GM12872 (cell line): Measurements from ENCODE around the gene ZCCHC7.

Experiments
- TF ChIP-seq, protein P1 (sequence below): IDR thresholded peaks from 3 replicates; pipeline ENCODE4 v1.5.1; 2011; ENCODE audit warnings: low read depth, mild to moderate bottlenecking, low read length, moderate library complexity; ENCODE audit not compliant: insufficient read depth

ZCCHC7 gene

DNA sequence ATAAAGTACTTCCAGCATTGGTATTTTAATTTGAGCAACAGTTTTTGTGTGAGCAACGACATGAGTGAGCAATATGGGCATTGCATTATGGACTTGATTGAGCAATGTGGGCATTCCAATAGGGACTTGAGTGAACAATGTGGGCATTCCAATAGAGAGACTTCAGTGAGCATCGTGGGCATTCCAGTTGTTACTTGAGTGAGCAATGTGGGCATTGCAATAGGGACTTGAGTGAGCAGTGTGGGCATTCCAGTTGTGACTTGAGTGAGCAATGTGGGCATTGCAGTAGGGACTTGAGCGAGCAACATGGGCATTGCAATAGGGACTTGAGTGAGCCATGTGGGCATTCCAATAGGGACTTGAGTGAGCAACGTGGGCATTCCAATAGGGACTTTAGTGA, 52.2 kb downstream of the ZCCHC7 start:
- TF ChIP-seq, protein P1, sequence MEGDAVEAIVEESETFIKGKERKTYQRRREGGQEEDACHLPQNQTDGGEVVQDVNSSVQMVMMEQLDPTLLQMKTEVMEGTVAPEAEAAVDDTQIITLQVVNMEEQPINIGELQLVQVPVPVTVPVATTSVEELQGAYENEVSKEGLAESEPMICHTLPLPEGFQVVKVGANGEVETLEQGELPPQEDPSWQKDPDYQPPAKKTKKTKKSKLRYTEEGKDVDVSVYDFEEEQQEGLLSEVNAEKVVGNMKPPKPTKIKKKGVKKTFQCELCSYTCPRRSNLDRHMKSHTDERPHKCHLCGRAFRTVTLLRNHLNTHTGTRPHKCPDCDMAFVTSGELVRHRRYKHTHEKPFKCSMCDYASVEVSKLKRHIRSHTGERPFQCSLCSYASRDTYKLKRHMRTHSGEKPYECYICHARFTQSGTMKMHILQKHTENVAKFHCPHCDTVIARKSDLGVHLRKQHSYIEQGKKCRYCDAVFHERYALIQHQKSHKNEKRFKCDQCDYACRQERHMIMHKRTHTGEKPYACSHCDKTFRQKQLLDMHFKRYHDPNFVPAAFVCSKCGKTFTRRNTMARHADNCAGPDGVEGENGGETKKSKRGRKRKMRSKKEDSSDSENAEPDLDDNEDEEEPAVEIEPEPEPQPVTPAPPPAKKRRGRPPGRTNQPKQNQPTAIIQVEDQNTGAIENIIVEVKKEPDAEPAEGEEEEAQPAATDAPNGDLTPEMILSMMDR: no peak

DNA sequence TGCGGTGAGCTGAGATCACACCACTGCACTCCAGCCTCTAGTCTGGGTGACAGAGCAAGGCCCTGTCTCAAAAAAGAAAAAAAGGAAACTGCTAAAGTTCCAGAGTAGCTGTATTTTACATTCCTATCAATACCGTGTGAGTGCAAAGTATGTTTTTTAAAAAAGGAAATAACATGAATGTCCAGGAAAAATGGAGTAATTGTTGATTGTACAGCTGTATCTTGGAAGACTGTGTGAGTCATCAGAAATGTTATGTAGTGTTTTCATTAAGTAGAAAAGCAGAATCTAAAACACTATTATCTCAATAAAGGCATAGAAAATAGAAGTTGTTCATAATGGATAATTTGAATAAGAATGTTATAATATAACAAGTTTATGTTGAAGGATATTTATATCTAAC, 53.9 kb downstream of the ZCCHC7 start:
- TF ChIP-seq, protein P1: no peak

DNA sequence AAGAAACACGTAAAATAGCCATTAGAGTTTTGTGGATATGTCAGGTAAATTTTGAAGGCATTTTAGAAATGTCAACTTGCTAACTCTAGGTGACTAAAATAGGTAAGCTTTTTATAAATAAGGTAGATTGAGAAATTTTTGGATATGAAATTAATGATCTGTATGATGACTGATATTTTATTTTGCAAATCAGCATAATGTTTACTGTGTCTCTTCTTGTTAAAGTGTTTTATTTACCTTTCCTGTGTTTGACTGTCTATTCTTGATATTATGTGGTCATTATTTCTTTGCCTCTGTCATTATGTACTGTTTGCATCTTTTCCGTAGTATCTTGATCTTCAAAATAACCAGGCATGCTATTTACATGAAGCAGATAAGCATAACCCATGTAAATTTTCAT, 58.4 kb downstream of the ZCCHC7 start:
- TF ChIP-seq, protein P1: no peak

DNA sequence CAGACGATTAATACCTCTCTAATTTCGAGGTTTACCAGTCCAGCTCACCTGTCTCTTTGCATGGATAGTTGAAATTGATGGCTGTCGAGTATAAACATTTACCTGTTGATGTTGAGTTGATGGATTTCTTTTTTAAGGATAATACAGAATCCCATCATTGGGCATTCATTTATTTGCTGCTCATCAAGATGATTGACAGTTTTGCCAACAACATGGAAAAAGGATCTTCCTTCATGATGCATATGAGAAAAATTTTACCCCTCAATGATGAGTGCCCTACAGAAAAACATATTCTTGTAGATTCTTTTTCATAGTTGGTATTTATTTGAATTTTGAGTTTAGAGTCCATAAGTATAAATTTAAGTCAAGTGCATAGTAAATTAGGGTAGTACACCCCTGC, 59.2 kb downstream of the ZCCHC7 start:
- TF ChIP-seq, protein P1: no peak

DNA sequence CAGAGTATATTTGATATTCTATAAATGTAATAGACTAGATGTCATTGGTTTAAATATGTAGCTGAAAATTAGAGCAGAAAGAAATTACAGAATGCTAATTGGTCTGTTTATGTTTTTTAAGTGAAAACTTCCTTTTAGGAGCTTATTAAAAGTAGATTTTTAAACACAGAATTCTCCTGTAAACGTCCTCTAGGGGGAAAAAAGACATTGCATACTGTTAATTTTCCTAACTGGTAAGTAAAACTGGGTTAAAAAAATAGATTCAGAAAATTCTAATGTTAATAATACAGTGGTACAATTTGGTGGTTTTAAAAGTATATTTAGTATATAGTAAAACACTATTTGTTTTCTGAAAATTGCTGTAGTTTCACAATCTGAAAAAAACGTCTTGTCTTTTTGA, 59.8 kb downstream of the ZCCHC7 start:
- TF ChIP-seq, protein P1: no peak

DNA sequence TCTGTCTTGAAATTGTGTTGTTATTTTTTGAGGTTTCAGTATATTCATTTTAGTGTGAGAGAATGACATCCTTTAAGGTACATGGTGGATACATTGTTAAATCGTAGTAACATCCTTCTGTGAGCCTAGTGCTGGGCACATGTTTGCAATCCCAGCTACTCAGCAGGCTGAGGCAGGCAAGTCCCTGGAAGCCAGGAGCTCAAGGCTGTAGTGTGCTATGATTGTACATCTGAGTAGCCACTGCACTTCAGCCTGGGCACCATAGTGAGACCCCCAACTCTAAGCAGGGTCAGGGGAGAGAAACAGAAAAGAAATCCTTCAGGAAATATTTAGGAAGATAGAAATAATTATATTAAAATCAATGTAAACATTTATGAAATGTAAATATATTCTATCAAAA, 62.3 kb downstream of the ZCCHC7 start:
- TF ChIP-seq, protein P1: no peak

DNA sequence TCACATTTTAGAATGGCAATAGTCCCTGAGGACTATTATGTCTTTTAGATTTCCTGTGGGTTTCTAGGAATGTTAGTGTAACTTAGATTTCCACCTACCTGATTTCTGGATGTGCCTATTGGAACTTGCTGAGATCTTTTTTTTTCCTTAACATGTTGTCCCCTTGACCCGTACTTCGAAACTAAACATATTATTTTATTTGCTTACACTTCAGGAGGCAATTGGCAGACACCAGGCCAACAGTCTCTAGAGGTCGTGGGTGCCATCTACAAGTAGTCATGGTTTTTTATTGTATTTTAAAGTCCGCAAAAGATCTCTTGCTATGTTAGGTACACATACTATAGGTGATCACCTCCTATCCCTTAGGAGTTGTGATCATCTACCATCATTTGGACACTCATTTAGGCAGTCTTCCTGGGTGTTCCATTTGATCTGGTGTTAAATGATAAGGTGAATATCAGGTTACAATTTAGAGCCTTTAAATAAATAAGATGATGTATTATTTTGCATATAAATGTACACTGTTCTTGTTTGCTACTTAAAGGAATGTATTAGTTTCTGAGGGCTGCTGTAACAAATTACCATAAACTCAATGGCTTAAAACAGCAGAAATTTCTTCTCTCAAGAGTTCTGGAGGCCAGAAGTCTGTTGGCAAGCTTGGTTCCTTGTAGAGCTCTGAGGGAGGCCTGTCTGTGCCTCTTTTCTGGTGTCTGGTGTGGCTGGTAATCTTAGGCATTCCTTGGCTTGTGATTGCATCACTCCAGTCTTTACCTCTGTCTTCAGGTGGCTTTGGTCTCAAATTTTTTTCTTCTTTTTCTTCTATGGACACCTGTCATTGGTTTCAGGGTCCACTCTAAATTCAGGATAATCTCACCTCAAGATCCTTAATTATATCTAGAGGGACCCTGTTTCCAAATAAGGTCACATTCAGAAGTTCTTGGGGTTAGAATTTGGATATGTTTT, 64.8 kb downstream of the ZCCHC7 start:
- TF ChIP-seq, protein P1: no peak
